HEK293 (cell line): ENCODE results near the gene TIRAP.

ENCODE experiments used
- CTCF ChIA-PET: fragments of 350-600 bp; formaldehyde crosslinking; extraction: SDS; loops from one replicate; lab custom pipeline; 2021; ENCODE audit warnings: antibody characterized with exemption; lab: Yijun Ruan, JAX
- POLR2A ChIA-PET: fragments of 300-600 bp; formaldehyde crosslinking; extraction: SDS; loops from one replicate; lab custom pipeline; 2020; ENCODE audit warnings: antibody characterized with exemption, inconsistent platforms; lab: Yijun Ruan, JAX
- H3K27ac ChIP-seq: fragments of 200-500 bp; sonication (Bioruptor generic); 2 replicates; pipeline ENCODE4 v1.5.1; 2014; ENCODE audit warnings: low read depth, low read length, control low read depth, inconsistent platforms; ENCODE audit errors: extremely low read depth
- H3K36me3 ChIP-seq, 2 experiments: fragments of 200-500 bp in 1 of 2; sonication (Bioruptor generic) in 1 of 2; 1 replicate in 1 of 2; 2 replicates in 1 of 2; pipeline ENCODE4 v1.5.1; 2014 to 2017; ENCODE audit warnings: inconsistent platforms in 2 of 2, low read length in 2 of 2; ENCODE audit not compliant: control insufficient read depth in 2 of 2, insufficient read depth in 1 of 2
- H3K4me1 ChIP-seq: fragments of 200-500 bp; sonication (Bioruptor generic); 2 replicates; pipeline ENCODE4 v1.5.1; 2014; ENCODE audit warnings: mild to moderate bottlenecking, low read length, inconsistent platforms; ENCODE audit not compliant: control insufficient read depth, insufficient read depth
- H3K4me3 ChIP-seq: 2 replicates; pipeline ENCODE4 v1.5.1; 2011; ENCODE audit warnings: low read depth, mild to moderate bottlenecking, control low read depth, low read length, moderate library complexity
- H3K9me3 ChIP-seq: fragments of 200-500 bp; sonication (Bioruptor generic); 2 replicates; pipeline ENCODE4 v1.5.1; 2014; ENCODE audit warnings: low read depth, low read length, inconsistent platforms; ENCODE audit not compliant: control insufficient read depth, insufficient read depth
- ZBTB20 ChIP-seq: fragments of 450-650 bp; formaldehyde crosslinking; IDR thresholded peaks from 2 replicates; pipeline ENCODE4 v1.5.1; 2016; ENCODE audit warnings: missing biosample characterization, missing genetic modification characterization
- ZBTB21 ChIP-seq: fragments of 450-650 bp; formaldehyde crosslinking; IDR thresholded peaks from 2 replicates; pipeline ENCODE4 v1.5.1; 2017; ENCODE audit warnings: missing biosample characterization, missing genetic modification characterization
- ZNF18 ChIP-seq: fragments of 450-650 bp; formaldehyde crosslinking; IDR thresholded peaks from 2 replicates; pipeline ENCODE4 v1.5.1; 2016; ENCODE audit warnings: missing biosample characterization, missing genetic modification characterization
- ZNF223 ChIP-seq: fragments of 450-650 bp; formaldehyde crosslinking; IDR thresholded peaks from 2 replicates; pipeline ENCODE4 v1.5.1; 2016; ENCODE audit warnings: missing biosample characterization, missing genetic modification characterization
- ZNF23 ChIP-seq: fragments of 450-650 bp; formaldehyde crosslinking; IDR thresholded peaks from 2 replicates; pipeline ENCODE4 v1.5.1; 2016; ENCODE audit warnings: missing biosample characterization, missing genetic modification characterization, borderline replicate concordance
- ZNF280D ChIP-seq: fragments of 450-650 bp; formaldehyde crosslinking; IDR thresholded peaks from 2 replicates; pipeline ENCODE4 v1.5.1; 2016; ENCODE audit warnings: missing biosample characterization, missing genetic modification characterization
- ZNF350 ChIP-seq: fragments of 450-650 bp; formaldehyde crosslinking; IDR thresholded peaks from 2 replicates; pipeline ENCODE4 v1.5.0; 2017; ENCODE audit warnings: missing biosample characterization, mild to moderate bottlenecking, missing genetic modification characterization
- ZNF354C ChIP-seq: fragments of 450-650 bp; formaldehyde crosslinking; IDR thresholded peaks from 2 replicates; pipeline ENCODE4 v1.5.1; 2016; ENCODE audit warnings: missing biosample characterization, missing genetic modification characterization, low read depth, borderline replicate concordance
- ZNF423 ChIP-seq: fragments of 450-650 bp; formaldehyde crosslinking; IDR thresholded peaks from 2 replicates; pipeline ENCODE4 v1.5.1; 2016; ENCODE audit warnings: missing biosample characterization, missing genetic modification characterization
- ZNF548 ChIP-seq: fragments of 450-650 bp; formaldehyde crosslinking; IDR thresholded peaks from 2 replicates; pipeline ENCODE4 v1.5.1; 2016; ENCODE audit warnings: missing biosample characterization, missing genetic modification characterization
- ZNF629 ChIP-seq: fragments of 450-650 bp; formaldehyde crosslinking; IDR thresholded peaks from 2 replicates; pipeline ENCODE4 v1.5.1; 2017; ENCODE audit warnings: missing biosample characterization, missing genetic modification characterization
- ZNF664 ChIP-seq: fragments of 450-650 bp; formaldehyde crosslinking; IDR thresholded peaks from 2 replicates; pipeline ENCODE4 v1.5.1; 2016; ENCODE audit warnings: missing biosample characterization, missing genetic modification characterization
- ZNF791 ChIP-seq: fragments of 450-650 bp; formaldehyde crosslinking; IDR thresholded peaks from 2 replicates; pipeline ENCODE4 v1.5.1; 2016; ENCODE audit warnings: missing biosample characterization, missing genetic modification characterization
- ZXDB ChIP-seq: fragments of 450-650 bp; formaldehyde crosslinking; IDR thresholded peaks from 2 replicates; pipeline ENCODE4 v1.5.1; 2016; ENCODE audit warnings: missing biosample characterization, missing genetic modification characterization
- TF ChIP-seq, protein P1 (sequence below): fragments of 450-650 bp; formaldehyde crosslinking; IDR thresholded peaks from 2 replicates; pipeline ENCODE4 v1.5.1; 2016; ENCODE audit warnings: missing biosample characterization, missing genetic modification characterization
- TF ChIP-seq, protein P2 (sequence below): fragments of 450-650 bp; formaldehyde crosslinking; IDR thresholded peaks from 2 replicates; pipeline ENCODE4 v1.5.1; 2017; ENCODE audit warnings: missing biosample characterization, missing genetic modification characterization
- TF ChIP-seq, protein P3 (sequence below): fragments of 450-650 bp; formaldehyde crosslinking; IDR thresholded peaks from 2 replicates; pipeline ENCODE4 v1.5.1; 2017; ENCODE audit warnings: missing biosample characterization, missing genetic modification characterization
- TF ChIP-seq, protein P4 (sequence below): fragments of 450-650 bp; formaldehyde crosslinking; IDR thresholded peaks from 2 replicates; pipeline ENCODE4 v1.5.1; 2016; ENCODE audit warnings: missing biosample characterization, missing genetic modification characterization

The TIRAP gene

DNA sequence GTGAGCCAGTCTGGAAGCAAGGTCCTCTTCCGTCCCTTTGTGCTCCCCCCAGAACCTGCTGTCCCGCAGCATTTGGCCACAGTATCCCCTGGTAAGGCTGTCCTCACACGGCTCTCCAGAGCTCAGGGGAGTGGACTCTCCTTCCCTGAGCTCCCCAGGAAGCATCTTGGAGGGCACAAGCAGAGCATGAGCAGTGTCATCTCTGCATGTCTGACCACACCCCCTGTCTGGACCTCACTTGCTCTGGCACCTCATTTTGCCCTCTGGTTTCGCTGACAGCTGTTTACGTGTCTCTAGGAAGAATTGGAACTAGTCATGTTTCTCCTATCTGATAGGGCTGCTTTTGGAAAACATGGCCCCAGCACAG lies 36.5 kb downstream of the TIRAP start:
- ChIA-PET CTCF (interaction anchor here (1.0 to 1.8 kb wide), 4 partner anchors 9 to 15 kb away, joined by 3 to 12 read pairs (median 4); partner anchors contain the start of gene DCPS), POLR2A (no interaction called here)
- H3K4me1 ChIP-seq, result peaks cover 9% of the 10 kb centered on the region
- TF ChIP-seq ZNF354C (no peak), ZNF629 (tag by site-specific recombination) (no peak), ZBTB21 (no peak), ZNF18 (tag by site-specific recombination) (no peak), ZNF664 (tag by site-specific recombination) (no peak), ZXDB (no peak), ZNF423 (tag by site-specific recombination) (no peak), ZNF23 (tag by site-specific recombination) (no peak), ZNF791 (no peak), ZBTB20 (no peak), ZNF548 (no peak), ZNF223 (no peak)
- TF ChIP-seq, protein P1, sequence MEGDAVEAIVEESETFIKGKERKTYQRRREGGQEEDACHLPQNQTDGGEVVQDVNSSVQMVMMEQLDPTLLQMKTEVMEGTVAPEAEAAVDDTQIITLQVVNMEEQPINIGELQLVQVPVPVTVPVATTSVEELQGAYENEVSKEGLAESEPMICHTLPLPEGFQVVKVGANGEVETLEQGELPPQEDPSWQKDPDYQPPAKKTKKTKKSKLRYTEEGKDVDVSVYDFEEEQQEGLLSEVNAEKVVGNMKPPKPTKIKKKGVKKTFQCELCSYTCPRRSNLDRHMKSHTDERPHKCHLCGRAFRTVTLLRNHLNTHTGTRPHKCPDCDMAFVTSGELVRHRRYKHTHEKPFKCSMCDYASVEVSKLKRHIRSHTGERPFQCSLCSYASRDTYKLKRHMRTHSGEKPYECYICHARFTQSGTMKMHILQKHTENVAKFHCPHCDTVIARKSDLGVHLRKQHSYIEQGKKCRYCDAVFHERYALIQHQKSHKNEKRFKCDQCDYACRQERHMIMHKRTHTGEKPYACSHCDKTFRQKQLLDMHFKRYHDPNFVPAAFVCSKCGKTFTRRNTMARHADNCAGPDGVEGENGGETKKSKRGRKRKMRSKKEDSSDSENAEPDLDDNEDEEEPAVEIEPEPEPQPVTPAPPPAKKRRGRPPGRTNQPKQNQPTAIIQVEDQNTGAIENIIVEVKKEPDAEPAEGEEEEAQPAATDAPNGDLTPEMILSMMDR (tag by site-specific recombination), result no peak
- TF ChIP-seq, protein P2, sequence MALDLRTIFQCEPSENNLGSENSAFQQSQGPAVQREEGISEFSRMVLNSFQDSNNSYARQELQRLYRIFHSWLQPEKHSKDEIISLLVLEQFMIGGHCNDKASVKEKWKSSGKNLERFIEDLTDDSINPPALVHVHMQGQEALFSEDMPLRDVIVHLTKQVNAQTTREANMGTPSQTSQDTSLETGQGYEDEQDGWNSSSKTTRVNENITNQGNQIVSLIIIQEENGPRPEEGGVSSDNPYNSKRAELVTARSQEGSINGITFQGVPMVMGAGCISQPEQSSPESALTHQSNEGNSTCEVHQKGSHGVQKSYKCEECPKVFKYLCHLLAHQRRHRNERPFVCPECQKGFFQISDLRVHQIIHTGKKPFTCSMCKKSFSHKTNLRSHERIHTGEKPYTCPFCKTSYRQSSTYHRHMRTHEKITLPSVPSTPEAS (tag by site-specific recombination), result no peak
- H3K9me3 ChIP-seq, result no peaks in the 10 kb centered on the region
- no peaks in the 10 kb centered on the region for H3K36me3 ChIP-seq
- no peak overlapping the region for H3K27ac ChIP-seq
- H3K4me3 ChIP-seq, result no peak overlapping the region

- ChIA-PET POLR2A (no interaction called here), CTCF (interaction anchor here (0.7 to 1.8 kb wide), 2 partner anchors 12 to 77 kb away, joined by 3 to 7 read pairs; no protein-coding TSS in a partner anchor)
- peaks cover 1% of the 10 kb centered on the region; the same call in 1 of the 2 replicates for H3K4me1 ChIP-seq
- no peaks in the 10 kb centered on the region for H3K9me3 ChIP-seq
- H3K27ac ChIP-seq, result no peak overlapping the region
- no peaks in the 10 kb centered on the region for H3K36me3 ChIP-seq
- TF ChIP-seq ZNF350 (tag by site-specific recombination) (no peak), ZNF423 (tag by site-specific recombination) (no peak), ZNF280D (tag by site-specific recombination) (no peak)
- TF ChIP-seq, protein P3, sequence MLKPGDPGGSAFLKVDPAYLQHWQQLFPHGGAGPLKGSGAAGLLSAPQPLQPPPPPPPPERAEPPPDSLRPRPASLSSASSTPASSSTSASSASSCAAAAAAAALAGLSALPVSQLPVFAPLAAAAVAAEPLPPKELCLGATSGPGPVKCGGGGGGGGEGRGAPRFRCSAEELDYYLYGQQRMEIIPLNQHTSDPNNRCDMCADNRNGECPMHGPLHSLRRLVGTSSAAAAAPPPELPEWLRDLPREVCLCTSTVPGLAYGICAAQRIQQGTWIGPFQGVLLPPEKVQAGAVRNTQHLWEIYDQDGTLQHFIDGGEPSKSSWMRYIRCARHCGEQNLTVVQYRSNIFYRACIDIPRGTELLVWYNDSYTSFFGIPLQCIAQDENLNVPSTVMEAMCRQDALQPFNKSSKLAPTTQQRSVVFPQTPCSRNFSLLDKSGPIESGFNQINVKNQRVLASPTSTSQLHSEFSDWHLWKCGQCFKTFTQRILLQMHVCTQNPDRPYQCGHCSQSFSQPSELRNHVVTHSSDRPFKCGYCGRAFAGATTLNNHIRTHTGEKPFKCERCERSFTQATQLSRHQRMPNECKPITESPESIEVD, result no peak
- TF ChIP-seq, protein P4, sequence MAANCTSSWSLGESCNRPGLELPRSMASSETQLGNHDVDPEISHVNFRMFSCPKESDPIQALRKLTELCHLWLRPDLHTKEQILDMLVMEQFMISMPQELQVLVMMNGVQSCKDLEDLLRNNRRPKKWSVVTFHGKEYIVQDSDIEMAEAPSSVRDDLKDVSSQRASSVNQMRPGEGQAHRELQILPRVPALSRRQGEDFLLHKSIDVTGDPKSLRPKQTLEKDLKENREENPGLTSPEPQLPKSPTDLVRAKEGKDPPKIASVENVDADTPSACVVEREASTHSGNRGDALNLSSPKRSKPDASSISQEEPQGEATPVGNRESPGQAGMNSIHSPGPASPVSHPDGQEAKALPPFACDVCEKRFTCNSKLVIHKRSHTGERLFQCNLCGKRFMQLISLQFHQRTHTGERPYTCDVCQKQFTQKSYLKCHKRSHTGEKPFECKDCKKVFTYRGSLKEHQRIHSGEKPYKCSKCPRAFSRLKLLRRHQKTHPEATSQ (tag by site-specific recombination), result no peak
- H3K4me3 ChIP-seq, result no peak overlapping the region
Observed at GRCh38 chr11:126322996-126323395, 40.1 kb downstream of the TIRAP start.
